WTC11 (cell line): ENCODE results near the gene CAPRIN2.

Experiments used
- ZNF671 ChIP-seq: fragments of 250-450 bp; sonication (Bioruptor Pico); IDR thresholded peaks from 2 replicates; pipeline ENCODE4 v1.8.0; 2021; ENCODE audit warnings: mild to moderate bottlenecking
- TF ChIP-seq, protein P1 (sequence below): fragments of 200-600 bp; IDR thresholded peaks from 2 replicates; pipeline ENCODE4 v1.8.0; 2022; ENCODE audit warnings: antibody characterized with exemption
- TF ChIP-seq, protein P2 (sequence below): sonication (generic); formaldehyde crosslinking; IDR thresholded peaks from 2 replicates; pipeline ENCODE4 v1.8.1; 2023; ENCODE audit warnings: mild to moderate bottlenecking, missing genetic modification reagents, borderline replicate concordance
- TF ChIP-seq, protein P3 (sequence below): sonication (generic); formaldehyde crosslinking; IDR thresholded peaks from 2 replicates; pipeline ENCODE4 v1.8.0; 2022; ENCODE audit warnings: mild to moderate bottlenecking, missing genetic modification reagents
- TF ChIP-seq, protein P4 (sequence below): sonication (generic); formaldehyde crosslinking; IDR thresholded peaks from 2 replicates; pipeline ENCODE4 v1.8.1; 2023; ENCODE audit warnings: mild to moderate bottlenecking, moderate library complexity, missing genetic modification reagents

DNA sequence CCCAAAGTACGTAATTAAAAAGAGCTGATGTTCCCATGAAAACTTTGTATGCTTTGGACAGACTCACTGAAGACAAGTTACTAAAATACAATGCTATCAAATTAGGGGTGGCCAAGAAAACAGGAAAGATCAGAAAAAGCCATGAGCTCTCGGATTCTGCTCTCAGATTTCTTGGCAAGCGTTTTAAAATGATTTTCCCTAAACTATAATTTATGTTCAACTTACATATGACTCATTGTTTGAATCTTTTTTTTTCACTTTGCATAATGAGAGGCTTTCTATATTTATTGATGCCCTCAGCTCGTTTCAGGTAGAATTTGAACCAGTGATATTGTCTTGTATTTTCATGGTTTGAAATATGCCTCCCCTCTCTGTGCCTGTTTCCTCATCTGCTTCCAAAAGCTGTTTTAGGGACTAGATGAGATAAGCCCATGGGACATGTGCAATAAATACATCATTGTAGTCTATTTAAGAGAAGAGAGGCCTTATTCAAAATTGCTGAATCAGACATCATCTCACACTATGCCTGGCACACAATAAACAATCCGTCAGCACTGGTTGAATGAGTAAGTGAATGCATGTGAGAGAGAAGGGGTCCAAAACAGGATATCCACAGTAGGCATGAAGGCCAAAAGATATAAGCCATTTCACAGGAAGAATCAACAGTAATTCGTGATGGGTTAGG is 54.4 kb downstream of the CAPRIN2 start:
- TF ChIP-seq, protein P1, sequence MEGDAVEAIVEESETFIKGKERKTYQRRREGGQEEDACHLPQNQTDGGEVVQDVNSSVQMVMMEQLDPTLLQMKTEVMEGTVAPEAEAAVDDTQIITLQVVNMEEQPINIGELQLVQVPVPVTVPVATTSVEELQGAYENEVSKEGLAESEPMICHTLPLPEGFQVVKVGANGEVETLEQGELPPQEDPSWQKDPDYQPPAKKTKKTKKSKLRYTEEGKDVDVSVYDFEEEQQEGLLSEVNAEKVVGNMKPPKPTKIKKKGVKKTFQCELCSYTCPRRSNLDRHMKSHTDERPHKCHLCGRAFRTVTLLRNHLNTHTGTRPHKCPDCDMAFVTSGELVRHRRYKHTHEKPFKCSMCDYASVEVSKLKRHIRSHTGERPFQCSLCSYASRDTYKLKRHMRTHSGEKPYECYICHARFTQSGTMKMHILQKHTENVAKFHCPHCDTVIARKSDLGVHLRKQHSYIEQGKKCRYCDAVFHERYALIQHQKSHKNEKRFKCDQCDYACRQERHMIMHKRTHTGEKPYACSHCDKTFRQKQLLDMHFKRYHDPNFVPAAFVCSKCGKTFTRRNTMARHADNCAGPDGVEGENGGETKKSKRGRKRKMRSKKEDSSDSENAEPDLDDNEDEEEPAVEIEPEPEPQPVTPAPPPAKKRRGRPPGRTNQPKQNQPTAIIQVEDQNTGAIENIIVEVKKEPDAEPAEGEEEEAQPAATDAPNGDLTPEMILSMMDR: no peak
- TF ChIP-seq, protein P2, sequence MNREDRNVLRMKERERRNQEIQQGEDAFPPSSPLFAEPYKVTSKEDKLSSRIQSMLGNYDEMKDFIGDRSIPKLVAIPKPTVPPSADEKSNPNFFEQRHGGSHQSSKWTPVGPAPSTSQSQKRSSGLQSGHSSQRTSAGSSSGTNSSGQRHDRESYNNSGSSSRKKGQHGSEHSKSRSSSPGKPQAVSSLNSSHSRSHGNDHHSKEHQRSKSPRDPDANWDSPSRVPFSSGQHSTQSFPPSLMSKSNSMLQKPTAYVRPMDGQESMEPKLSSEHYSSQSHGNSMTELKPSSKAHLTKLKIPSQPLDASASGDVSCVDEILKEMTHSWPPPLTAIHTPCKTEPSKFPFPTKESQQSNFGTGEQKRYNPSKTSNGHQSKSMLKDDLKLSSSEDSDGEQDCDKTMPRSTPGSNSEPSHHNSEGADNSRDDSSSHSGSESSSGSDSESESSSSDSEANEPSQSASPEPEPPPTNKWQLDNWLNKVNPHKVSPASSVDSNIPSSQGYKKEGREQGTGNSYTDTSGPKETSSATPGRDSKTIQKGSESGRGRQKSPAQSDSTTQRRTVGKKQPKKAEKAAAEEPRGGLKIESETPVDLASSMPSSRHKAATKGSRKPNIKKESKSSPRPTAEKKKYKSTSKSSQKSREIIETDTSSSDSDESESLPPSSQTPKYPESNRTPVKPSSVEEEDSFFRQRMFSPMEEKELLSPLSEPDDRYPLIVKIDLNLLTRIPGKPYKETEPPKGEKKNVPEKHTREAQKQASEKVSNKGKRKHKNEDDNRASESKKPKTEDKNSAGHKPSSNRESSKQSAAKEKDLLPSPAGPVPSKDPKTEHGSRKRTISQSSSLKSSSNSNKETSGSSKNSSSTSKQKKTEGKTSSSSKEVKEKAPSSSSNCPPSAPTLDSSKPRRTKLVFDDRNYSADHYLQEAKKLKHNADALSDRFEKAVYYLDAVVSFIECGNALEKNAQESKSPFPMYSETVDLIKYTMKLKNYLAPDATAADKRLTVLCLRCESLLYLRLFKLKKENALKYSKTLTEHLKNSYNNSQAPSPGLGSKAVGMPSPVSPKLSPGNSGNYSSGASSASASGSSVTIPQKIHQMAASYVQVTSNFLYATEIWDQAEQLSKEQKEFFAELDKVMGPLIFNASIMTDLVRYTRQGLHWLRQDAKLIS (CRISPR knock-in tag): no peak
- TF ChIP-seq, protein P3, sequence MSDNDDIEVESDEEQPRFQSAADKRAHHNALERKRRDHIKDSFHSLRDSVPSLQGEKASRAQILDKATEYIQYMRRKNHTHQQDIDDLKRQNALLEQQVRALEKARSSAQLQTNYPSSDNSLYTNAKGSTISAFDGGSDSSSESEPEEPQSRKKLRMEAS (CRISPR knock-in tag): no peak
- TF ChIP-seq, protein P4, sequence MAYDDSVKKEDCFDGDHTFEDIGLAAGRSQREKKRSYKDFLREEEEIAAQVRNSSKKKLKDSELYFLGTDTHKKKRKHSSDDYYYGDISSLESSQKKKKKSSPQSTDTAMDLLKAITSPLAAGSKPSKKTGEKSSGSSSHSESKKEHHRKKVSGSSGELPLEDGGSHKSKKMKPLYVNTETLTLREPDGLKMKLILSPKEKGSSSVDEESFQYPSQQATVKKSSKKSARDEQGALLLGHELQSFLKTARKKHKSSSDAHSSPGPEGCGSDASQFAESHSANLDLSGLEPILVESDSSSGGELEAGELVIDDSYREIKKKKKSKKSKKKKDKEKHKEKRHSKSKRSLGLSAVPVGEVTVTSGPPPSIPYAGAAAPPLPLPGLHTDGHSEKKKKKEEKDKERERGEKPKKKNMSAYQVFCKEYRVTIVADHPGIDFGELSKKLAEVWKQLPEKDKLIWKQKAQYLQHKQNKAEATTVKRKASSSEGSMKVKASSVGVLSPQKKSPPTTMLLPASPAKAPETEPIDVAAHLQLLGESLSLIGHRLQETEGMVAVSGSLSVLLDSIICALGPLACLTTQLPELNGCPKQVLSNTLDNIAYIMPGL (CRISPR knock-in tag): no peak
- TF ChIP-seq ZNF671 (CRISPR knock-in tag): no peak
